GM12878 (cell line): Measurements from ENCODE around the gene SPATA12.

Experiments used
- BCL11A ChIP-seq: IDR thresholded peaks from 2 replicates; pipeline ENCODE4 v1.6.1; 2011; ENCODE audit warnings: low read depth, low read length
- BHLHE40 ChIP-seq, 2 experiments: fragments of 450-650 bp in 1 of 2; IDR thresholded peaks; 2 replicates each; pipeline ENCODE4 v1.6.1; 2011 to 2017; ENCODE audit warnings: low read depth in 2 of 2, borderline replicate concordance in 1 of 2, improper control_type of control experiment in 1 of 2, low read length in 1 of 2, mild to moderate bottlenecking in 1 of 2
- CREM ChIP-seq: IDR thresholded peaks from 2 replicates; pipeline ENCODE4 v1.6.1; 2014; ENCODE audit warnings: antibody characterized with exemption, low read depth
- CTCF ChIP-seq, 3 experiments: IDR thresholded peaks in 2 of 3; conservative IDR thresholded peaks in 1 of 3; 2 replicates each; pipeline ENCODE4 v1.5.1; 2011; ENCODE audit warnings: low read depth in 3 of 3, low read length in 3 of 3, mild to moderate bottlenecking in 3 of 3, control low read depth in 2 of 3, moderate library complexity in 2 of 3, inconsistent platforms in 1 of 3, mixed read lengths in 1 of 3; ENCODE audit not compliant: control insufficient read depth in 2 of 3, insufficient read depth in 1 of 3; ENCODE audit errors: extremely low read depth in 1 of 3
- EZH2 ChIP-seq: IDR thresholded peaks from 2 replicates; pipeline ENCODE4 v1.6.1; 2012; ENCODE audit warnings: low read depth, mild to moderate bottlenecking, control low read depth, inconsistent platforms, low read length, borderline replicate concordance; ENCODE audit not compliant: control insufficient read depth
- JUND ChIP-seq: IDR thresholded peaks from 2 replicates; pipeline ENCODE4 v1.6.1; 2012; ENCODE audit warnings: low read depth, mild to moderate bottlenecking, low read length, improper control_type of control experiment, moderate library complexity
- NFIC ChIP-seq: IDR thresholded peaks from 2 replicates; pipeline ENCODE4 v1.6.1; 2012; ENCODE audit warnings: low read depth, mild to moderate bottlenecking, inconsistent platforms, low read length, moderate library complexity
- POLR2A ChIP-seq: IDR thresholded peaks from 2 replicates; pipeline ENCODE4 v1.6.1; 2011; ENCODE audit warnings: low read depth, mild to moderate bottlenecking, low read length
- POLR2AphosphoS5 ChIP-seq: IDR thresholded peaks from 2 replicates; pipeline ENCODE4 v1.6.1; 2011; ENCODE audit warnings: mild to moderate bottlenecking, low read length, inconsistent platforms
- SMAD1 ChIP-seq: fragments of 450-650 bp; IDR thresholded peaks from 2 replicates; pipeline ENCODE4 v1.6.1; 2018; ENCODE audit warnings: mild to moderate bottlenecking, low read depth; ENCODE audit not compliant: partially characterized antibody
- TAF1 ChIP-seq: IDR thresholded peaks from 2 replicates; pipeline ENCODE4 v1.6.1; 2011; ENCODE audit warnings: mild to moderate bottlenecking, low read depth, low read length, borderline replicate concordance

GRCh38 chr3:57095363-57095762, 34.9 kb downstream of the SPATA12 start:
- no peak for TF ChIP-seq TAF1
- no peak for TF ChIP-seq NFIC
- no peak for TF ChIP-seq POLR2A
- no peak for TF ChIP-seq POLR2AphosphoS5
- TF ChIP-seq SMAD1 = no peak
- no peak for TF ChIP-seq CTCF (IDR thresholded peaks at IDR 0.05 in 2 of 3, conservative IDR thresholded peaks at IDR 0.05 in 1 of 3; ENCODE audit: control insufficient read depth in 2 of 3, extremely low read depth in 1 of 3, insufficient read depth in 1 of 3, low read depth in 3 of 3, low read length in 3 of 3)
- TF ChIP-seq JUND = no peak
- TF ChIP-seq BCL11A = no peak
- no peak for TF ChIP-seq BHLHE40 (IDR thresholded peaks at IDR 0.05; ENCODE audit: borderline replicate concordance in 1 of 2, low read depth in 2 of 2, low read length in 1 of 2)
- no peak for TF ChIP-seq EZH2
- no peak for TF ChIP-seq CREM
